ENCODE measurements around the gene GPR162.

Gene GPR162

GRCh38 chr12:6830286-6830890 is 8.8 kb downstream of the GPR162 start:
- Histone ChIP-seq H3K27me3 (ENCODE audit: insufficient read depth, low read length) (0 out of 2 replicates have a peak, but pooled peaks cover under 1% of the 10 kb centered on the region), H3K27ac (ENCODE audit: low read depth, low read length, poor library complexity, severe bottlenecking) (no peak overlapping the region), H3F3A (ENCODE audit: insufficient read depth, low read length) (no peaks in the 10 kb centered on the region), H3K9me3 (ENCODE audit: low read length) (no peaks in the 10 kb centered on the region), H3K79me2 (ENCODE audit: insufficient read depth, low read length) (no peaks in the 10 kb centered on the region), H2AFZ (ENCODE audit: low read length) (no peak overlapping the region), H3K4me1 (ENCODE audit: insufficient read depth, low read length, severe bottlenecking) (peaks cover 6% of the 10 kb centered on the region), H3K9ac (ENCODE audit: low read length) (no peak overlapping the region), H3K4me3 (ENCODE audit: low read depth, low read length, poor library complexity, severe bottlenecking) (no peak overlapping the region), H3K9me2 (ENCODE audit: low read depth, low read length) (no peaks in the 10 kb centered on the region), H4K20me1 (ENCODE audit: insufficient read depth, low read length) (no peaks in the 10 kb centered on the region), H3K36me3 (ENCODE audit: insufficient read depth, low read length) (no peaks in the 10 kb centered on the region), H3K4me2 (ENCODE audit: low read length) (no peak overlapping the region)
- TF ChIP-seq, protein P1, sequence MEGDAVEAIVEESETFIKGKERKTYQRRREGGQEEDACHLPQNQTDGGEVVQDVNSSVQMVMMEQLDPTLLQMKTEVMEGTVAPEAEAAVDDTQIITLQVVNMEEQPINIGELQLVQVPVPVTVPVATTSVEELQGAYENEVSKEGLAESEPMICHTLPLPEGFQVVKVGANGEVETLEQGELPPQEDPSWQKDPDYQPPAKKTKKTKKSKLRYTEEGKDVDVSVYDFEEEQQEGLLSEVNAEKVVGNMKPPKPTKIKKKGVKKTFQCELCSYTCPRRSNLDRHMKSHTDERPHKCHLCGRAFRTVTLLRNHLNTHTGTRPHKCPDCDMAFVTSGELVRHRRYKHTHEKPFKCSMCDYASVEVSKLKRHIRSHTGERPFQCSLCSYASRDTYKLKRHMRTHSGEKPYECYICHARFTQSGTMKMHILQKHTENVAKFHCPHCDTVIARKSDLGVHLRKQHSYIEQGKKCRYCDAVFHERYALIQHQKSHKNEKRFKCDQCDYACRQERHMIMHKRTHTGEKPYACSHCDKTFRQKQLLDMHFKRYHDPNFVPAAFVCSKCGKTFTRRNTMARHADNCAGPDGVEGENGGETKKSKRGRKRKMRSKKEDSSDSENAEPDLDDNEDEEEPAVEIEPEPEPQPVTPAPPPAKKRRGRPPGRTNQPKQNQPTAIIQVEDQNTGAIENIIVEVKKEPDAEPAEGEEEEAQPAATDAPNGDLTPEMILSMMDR (IDR thresholded peaks at IDR 0.05; ENCODE audit: low read length): no peak
- no peak for TF ChIP-seq EZH2 (IDR thresholded peaks at IDR 0.05; ENCODE audit: borderline replicate concordance, low read length)

GRCh38 chr12:6830999-6831398 is 9.4 kb downstream of the GPR162 start:
- H3K9ac ChIP-seq (ENCODE audit: low read length): no peak overlapping the region
- no peaks in the 10 kb centered on the region for H3K9me2 ChIP-seq (ENCODE audit: low read depth, low read length)
- H3K27ac ChIP-seq (ENCODE audit: low read depth, low read length, poor library complexity, severe bottlenecking): no peak overlapping the region
- H3K4me2 ChIP-seq (ENCODE audit: low read length): no peak overlapping the region
- H4K20me1 ChIP-seq (ENCODE audit: insufficient read depth, low read length): no peaks in the 10 kb centered on the region
- no peak overlapping the region for H3K4me3 ChIP-seq (ENCODE audit: low read depth, low read length, poor library complexity, severe bottlenecking)
- no peaks in the 10 kb centered on the region for H3K36me3 ChIP-seq (ENCODE audit: insufficient read depth, low read length)
- TF ChIP-seq EZH2 (IDR thresholded peaks at IDR 0.05; ENCODE audit: borderline replicate concordance, low read length): no peak
- TF ChIP-seq, protein P1 (IDR thresholded peaks at IDR 0.05; ENCODE audit: low read length): no peak
- no peaks in the 10 kb centered on the region for H3K79me2 ChIP-seq (ENCODE audit: insufficient read depth, low read length)
- H2AFZ ChIP-seq (ENCODE audit: low read length): no peak overlapping the region
- H3K9me3 ChIP-seq (ENCODE audit: low read length): no peaks in the 10 kb centered on the region
- no peaks in the 10 kb centered on the region for H3F3A ChIP-seq (ENCODE audit: insufficient read depth, low read length)
- no peaks in the 10 kb centered on the region for H3K27me3 ChIP-seq (ENCODE audit: insufficient read depth, low read length)
- H3K4me1 ChIP-seq (ENCODE audit: insufficient read depth, low read length, severe bottlenecking): peaks cover 10% of the 10 kb centered on the region

GRCh38 chr12:6831450-6831995 is 9.9 kb downstream of the GPR162 start:
- Histone ChIP-seq H3F3A (ENCODE audit: insufficient read depth, low read length) (no peaks in the 10 kb centered on the region), H2AFZ (ENCODE audit: low read length) (no peak overlapping the region), H3K9me3 (ENCODE audit: low read length) (no peaks in the 10 kb centered on the region), H3K4me3 (ENCODE audit: low read depth, low read length, poor library complexity, severe bottlenecking) (no peak overlapping the region), H3K4me2 (ENCODE audit: low read length) (no peak overlapping the region), H3K4me1 (ENCODE audit: insufficient read depth, low read length, severe bottlenecking) (peaks cover 10% of the 10 kb centered on the region), H3K36me3 (ENCODE audit: insufficient read depth, low read length) (no peaks in the 10 kb centered on the region), H3K9ac (ENCODE audit: low read length) (no peak overlapping the region), H4K20me1 (ENCODE audit: insufficient read depth, low read length) (no peaks in the 10 kb centered on the region), H3K27me3 (ENCODE audit: insufficient read depth, low read length) (no peaks in the 10 kb centered on the region), H3K27ac (ENCODE audit: low read depth, low read length, poor library complexity, severe bottlenecking) (no peak overlapping the region), H3K79me2 (ENCODE audit: insufficient read depth, low read length) (no peaks in the 10 kb centered on the region), H3K9me2 (ENCODE audit: low read depth, low read length) (no peaks in the 10 kb centered on the region)
- TF ChIP-seq EZH2 (IDR thresholded peaks at IDR 0.05; ENCODE audit: borderline replicate concordance, low read length): no peak
- TF ChIP-seq, protein P1 (IDR thresholded peaks at IDR 0.05; ENCODE audit: low read length): no peak

Data from OCI-LY1 (cell line).